ENCODE measurements around the gene KIAA0930.

GRCh38 chr22:45286854-45287551 lies 46.3 kb upstream of the KIAA0930 start:
- no peak for TF ChIP-seq EP300 (IDR thresholded peaks at IDR 0.05; ENCODE audit: borderline replicate concordance)
- no peak for TF ChIP-seq USF1 (IDR thresholded peaks at IDR 0.05)
- no peak for TF ChIP-seq CEBPB (IDR thresholded peaks at IDR 0.05)
- TF ChIP-seq REST (IDR thresholded peaks at IDR 0.05; ENCODE audit: low read depth), result no peak
- no peak for TF ChIP-seq MAX (IDR thresholded peaks at IDR 0.05)
